PC-9 (cell line): Measurements from ENCODE around the gene DDX10.

Experiments used
- EZH2 ChIP-seq: fragments of 200-600 bp; sonication (generic); IDR thresholded peaks from 2 replicates; pipeline ENCODE4 v1.8.0; 2017; ENCODE audit warnings: antibody characterized with exemption, low read depth
- TF ChIP-seq, protein P1 (sequence below): fragments of 200-600 bp; sonication (generic); conservative IDR thresholded peaks from 2 replicates; pipeline ENCODE4 v1.6.1; 2017; ENCODE audit warnings: mixed run types, antibody characterized with exemption, mild to moderate bottlenecking, moderate library complexity

DNA sequence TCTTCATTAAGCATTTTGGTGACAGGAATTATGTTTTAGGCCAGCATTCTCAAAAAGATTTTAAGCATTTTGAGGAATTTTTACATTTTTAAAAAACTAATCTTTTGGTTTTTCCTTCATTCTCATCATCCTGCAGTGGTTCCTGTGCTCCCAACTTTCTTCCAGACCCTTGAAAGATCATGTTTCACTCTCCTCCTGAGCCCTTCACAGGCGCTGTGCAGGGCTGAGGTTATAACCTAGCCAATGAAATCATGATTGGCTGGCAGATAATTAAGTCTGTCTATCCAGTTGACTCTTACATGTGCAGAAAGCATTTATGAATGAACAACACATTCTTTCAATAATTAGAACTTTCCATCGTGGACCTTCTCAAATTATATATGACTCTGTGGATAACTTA, 226.3 kb downstream of the DDX10 start:
- TF ChIP-seq, protein P1, sequence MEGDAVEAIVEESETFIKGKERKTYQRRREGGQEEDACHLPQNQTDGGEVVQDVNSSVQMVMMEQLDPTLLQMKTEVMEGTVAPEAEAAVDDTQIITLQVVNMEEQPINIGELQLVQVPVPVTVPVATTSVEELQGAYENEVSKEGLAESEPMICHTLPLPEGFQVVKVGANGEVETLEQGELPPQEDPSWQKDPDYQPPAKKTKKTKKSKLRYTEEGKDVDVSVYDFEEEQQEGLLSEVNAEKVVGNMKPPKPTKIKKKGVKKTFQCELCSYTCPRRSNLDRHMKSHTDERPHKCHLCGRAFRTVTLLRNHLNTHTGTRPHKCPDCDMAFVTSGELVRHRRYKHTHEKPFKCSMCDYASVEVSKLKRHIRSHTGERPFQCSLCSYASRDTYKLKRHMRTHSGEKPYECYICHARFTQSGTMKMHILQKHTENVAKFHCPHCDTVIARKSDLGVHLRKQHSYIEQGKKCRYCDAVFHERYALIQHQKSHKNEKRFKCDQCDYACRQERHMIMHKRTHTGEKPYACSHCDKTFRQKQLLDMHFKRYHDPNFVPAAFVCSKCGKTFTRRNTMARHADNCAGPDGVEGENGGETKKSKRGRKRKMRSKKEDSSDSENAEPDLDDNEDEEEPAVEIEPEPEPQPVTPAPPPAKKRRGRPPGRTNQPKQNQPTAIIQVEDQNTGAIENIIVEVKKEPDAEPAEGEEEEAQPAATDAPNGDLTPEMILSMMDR, result no peak
- TF ChIP-seq EZH2, result no peak
